NCI-H1048 (cell line): ENCODE measurements around the gene GRIK1.

Experiments
- DNase-seq: peaks from one replicate; lab custom pipeline; 2025; lab: John Stamatoyannopoulos, UW

Gene GRIK1

GRCh38 chr21:29909571-29909970 is 30.2 kb downstream of the GRIK1 start:
- no peak for DNase-seq

GRCh38 chr21:29904359-29905282 is 35.2 kb downstream of the GRIK1 start:
- DNase-seq = no peak

- no peak for DNase-seq
These were observed 42.9 kb downstream of the GRIK1 start for GRCh38 chr21:29896884-29897283.

- DNase-seq = no peak
These were observed 46.1 kb downstream of the GRIK1 start for GRCh38 chr21:29893687-29894086.

GRCh38 chr21:29892379-29892778 is 47.4 kb downstream of the GRIK1 start:
- DNase-seq = no peak

GRCh38 chr21:29888437-29888836 is 51.4 kb downstream of the GRIK1 start:
- DNase-seq = no peak

- DNase-seq = no peak
These were observed 52.3 kb downstream of the GRIK1 start for GRCh38 chr21:29887313-29888009.

- DNase-seq = no peak
These were observed 54.3 kb downstream of the GRIK1 start for GRCh38 chr21:29885491-29885890.

- no peak for DNase-seq
These were observed 63.9 kb downstream of the GRIK1 start for GRCh38 chr21:29875873-29876272.

GRCh38 chr21:29875036-29875716 is 64.6 kb downstream of the GRIK1 start:
- DNase-seq = no peak

- DNase-seq = no peak
These were observed 65.9 kb downstream of the GRIK1 start for GRCh38 chr21:29873908-29874307.

- DNase-seq = no peak
These were observed 69.0 kb downstream of the GRIK1 start for GRCh38 chr21:29870814-29871213.

- DNase-seq = no peak
These were observed 72.0 kb downstream of the GRIK1 start for GRCh38 chr21:29867796-29868195.

- DNase-seq = no peak
These were observed 79.5 kb downstream of the GRIK1 start for GRCh38 chr21:29860346-29860745.

- DNase-seq = no peak
These were observed 82.6 kb downstream of the GRIK1 start for GRCh38 chr21:29857150-29857549.

GRCh38 chr21:29854795-29855194 is 85.0 kb downstream of the GRIK1 start:
- no peak for DNase-seq

- DNase-seq = no peak
These were observed 88.2 kb downstream of the GRIK1 start for GRCh38 chr21:29851611-29852010.

- peak; percentile 9 for DNase-seq
These were observed 90.0 kb downstream of the GRIK1 start for GRCh38 chr21:29849735-29850176.

- DNase-seq = no peak
These were observed 96.0 kb downstream of the GRIK1 start for GRCh38 chr21:29843804-29844203.

- DNase-seq = no peak
These were observed 105.2 kb downstream of the GRIK1 start for GRCh38 chr21:29834617-29835016.

- no peak for DNase-seq
These were observed 107.6 kb downstream of the GRIK1 start for GRCh38 chr21:29832217-29832616.

- DNase-seq = no peak
These were observed 110.1 kb downstream of the GRIK1 start for GRCh38 chr21:29829564-29830275.
